ENCODE measurements around the gene CBX5. TPM values are rescaled to one million over a fixed set of nuclear protein-coding genes. Genes with fewer than 3 reads are reported as not detected.
A peak's percentile ranks its signal among the peaks of the same experiment; 100 is the strongest.
"Not testable (repeated sequence)": the region's sequence is repeated elsewhere in the genome, so short reads cannot be mapped to it uniquely, and the experiment has no call there.

The CBX5 gene
- 232 and 288 TPM in 2 replicates for total RNA-seq (ENCODE audit: low replicate concordance)

DNA sequence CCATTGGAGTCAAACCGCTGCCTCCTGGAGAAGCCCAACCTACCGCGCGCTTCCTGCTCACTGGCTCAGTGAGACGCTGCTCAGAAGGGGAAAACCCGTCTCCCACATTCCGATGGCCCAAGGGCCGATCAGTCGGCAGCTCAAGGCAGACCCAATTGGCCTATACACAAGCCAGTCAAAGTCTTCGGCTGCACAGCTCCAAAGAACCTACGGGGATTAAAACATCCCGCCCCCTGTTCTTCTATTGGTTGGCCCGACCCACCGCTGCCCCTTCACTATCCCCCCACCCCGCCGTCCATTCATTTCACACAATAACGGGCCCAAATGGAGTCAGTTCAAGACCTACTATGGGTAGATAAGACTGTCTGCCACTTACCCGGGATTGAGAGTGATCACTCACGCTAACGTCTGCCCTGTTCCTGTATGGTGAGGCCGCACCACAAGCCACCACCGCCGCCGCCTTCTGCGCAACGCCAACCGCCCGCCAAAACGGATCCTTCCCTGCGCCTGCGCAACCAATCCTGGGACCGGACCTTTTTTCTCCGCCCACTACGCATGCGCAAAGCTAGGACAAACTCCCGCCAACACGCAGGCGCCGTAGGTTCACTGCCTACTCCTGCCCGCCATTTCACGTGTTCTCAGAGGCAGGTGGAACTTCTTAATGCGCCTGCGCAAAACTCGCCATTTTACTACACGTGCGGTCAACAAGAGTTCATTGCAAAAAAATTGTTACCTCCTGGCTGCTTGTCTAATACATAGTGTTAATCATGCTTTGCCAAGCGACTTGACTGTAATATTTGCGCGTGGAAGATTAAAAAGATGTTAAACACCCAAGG, at the start of gene CBX5:
TSS of gene CBX5 (minus strand) at position 491 of the 836 bp plus-strand sequence. CDS start 22,472 bp downstream, outside the sequence.
- Mint-ChIP-seq H3K9me3 (no peaks in the 10 kb centered on the region), H3K4me1 (peaks cover 60% of the 10 kb centered on the region), H3K27me3 (ENCODE audit: insufficient read depth, low read depth) (peaks cover 3% of the 10 kb centered on the region), H3K36me3 (peaks cover 22% of the 10 kb centered on the region), H3K27ac (no peak within 1 kb of the TSS), H3K4me3 (no peak within 1 kb of the TSS)
- H2AFZ ChIP-seq (replicated peaks): peak within 1 kb of the TSS; percentile 66
- TF ChIP-seq EZH2 (IDR thresholded peaks at IDR 0.05): no peak
- peaks cover 85% of the 10 kb centered on the region for H4K20me1 ChIP-seq (ENCODE audit: low read depth)
- no peaks in the 10 kb centered on the region for H3K27me3 ChIP-seq
- peaks cover 30% of the 10 kb centered on the region for H3K36me3 ChIP-seq
- peak within 1 kb of the TSS; percentile 88 for H3K4me3 ChIP-seq
- H3K9me3 ChIP-seq (ENCODE audit: low read depth): no peaks in the 10 kb centered on the region
- H3K4me2 ChIP-seq: peak within 1 kb of the TSS; percentile 99
- peak within 1 kb of the TSS; percentile 97 for H3K9ac ChIP-seq
- H3F3A ChIP-seq (ENCODE audit: low read depth): peaks cover 70% of the 10 kb centered on the region
- peak; percentile 100 for DNase-seq (ENCODE audit: low spot score)
- peak within 1 kb of the TSS; percentile 95 for H3K27ac ChIP-seq
- H3K79me2 ChIP-seq (ENCODE audit: low read depth): peaks cover 90% of the 10 kb centered on the region
- peaks cover 46% of the 10 kb centered on the region for H3K4me1 ChIP-seq

DNA sequence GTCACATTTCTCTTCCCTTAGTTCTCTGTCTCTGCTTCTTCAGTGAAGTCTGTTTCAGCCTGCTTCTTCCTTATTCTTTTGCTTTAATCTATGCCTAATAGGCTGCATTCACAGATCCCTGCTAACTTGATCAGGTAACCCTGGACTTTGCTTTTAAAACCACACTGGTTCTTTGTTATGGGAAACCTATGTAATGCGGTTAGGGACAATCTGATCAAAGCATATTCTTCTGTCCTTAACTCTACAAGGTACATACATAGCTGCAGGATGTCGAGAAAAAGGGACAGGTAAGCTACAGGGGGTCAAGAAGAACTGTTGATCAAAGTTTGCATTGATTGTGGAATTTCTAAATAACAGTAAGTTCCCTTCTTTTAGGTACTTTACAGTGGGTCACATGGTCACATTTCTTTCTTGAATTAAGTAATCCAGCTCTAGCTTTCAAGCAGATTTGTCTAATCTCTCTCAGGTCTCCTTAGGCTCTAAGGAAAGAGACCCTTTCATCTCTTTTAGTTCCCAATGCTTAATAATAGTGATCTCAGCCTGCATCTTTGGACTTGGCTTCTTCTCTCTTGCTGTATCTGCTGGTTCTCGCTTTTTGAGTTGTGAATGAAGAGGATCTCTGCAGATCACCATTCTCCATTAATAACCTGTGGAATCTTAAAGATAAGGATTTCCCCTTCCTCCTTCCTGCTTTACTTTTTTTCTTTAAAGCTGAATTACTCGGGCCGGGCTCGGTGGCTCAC, 48.8 kb upstream of the CBX5 start:
- H3F3A ChIP-seq (ENCODE audit: low read depth): peaks cover 26% of the 10 kb centered on the region
- H3K27me3 ChIP-seq: no peaks in the 10 kb centered on the region
- peaks cover 36% of the 10 kb centered on the region for H3K4me1 Mint-ChIP-seq
- peaks cover 85% of the 10 kb centered on the region for H3K79me2 ChIP-seq (ENCODE audit: low read depth)
- TF ChIP-seq EZH2 (IDR thresholded peaks at IDR 0.05): no peak
- no peak overlapping the region for H2AFZ ChIP-seq (replicated peaks)
- H3K9me3 ChIP-seq (ENCODE audit: low read depth): no peaks in the 10 kb centered on the region
- no peak for DNase-seq (ENCODE audit: low spot score)
- H3K27ac ChIP-seq: no peak overlapping the region
- no peak overlapping the region for H3K4me2 ChIP-seq
- peaks cover 13% of the 10 kb centered on the region for H3K4me1 ChIP-seq
- no peak overlapping the region for H3K27ac Mint-ChIP-seq
- H3K36me3 Mint-ChIP-seq: peaks cover 3% of the 10 kb centered on the region
- H3K36me3 ChIP-seq: no peaks in the 10 kb centered on the region
- H3K4me3 ChIP-seq: no peak overlapping the region
- H3K9me3 Mint-ChIP-seq: no peaks in the 10 kb centered on the region
- H3K9ac ChIP-seq: no peak overlapping the region
- H3K27me3 Mint-ChIP-seq (ENCODE audit: insufficient read depth, low read depth): peaks cover 11% of the 10 kb centered on the region
- peaks cover 6% of the 10 kb centered on the region for H4K20me1 ChIP-seq (ENCODE audit: low read depth)
- H3K4me3 Mint-ChIP-seq: no peak overlapping the region

DNA sequence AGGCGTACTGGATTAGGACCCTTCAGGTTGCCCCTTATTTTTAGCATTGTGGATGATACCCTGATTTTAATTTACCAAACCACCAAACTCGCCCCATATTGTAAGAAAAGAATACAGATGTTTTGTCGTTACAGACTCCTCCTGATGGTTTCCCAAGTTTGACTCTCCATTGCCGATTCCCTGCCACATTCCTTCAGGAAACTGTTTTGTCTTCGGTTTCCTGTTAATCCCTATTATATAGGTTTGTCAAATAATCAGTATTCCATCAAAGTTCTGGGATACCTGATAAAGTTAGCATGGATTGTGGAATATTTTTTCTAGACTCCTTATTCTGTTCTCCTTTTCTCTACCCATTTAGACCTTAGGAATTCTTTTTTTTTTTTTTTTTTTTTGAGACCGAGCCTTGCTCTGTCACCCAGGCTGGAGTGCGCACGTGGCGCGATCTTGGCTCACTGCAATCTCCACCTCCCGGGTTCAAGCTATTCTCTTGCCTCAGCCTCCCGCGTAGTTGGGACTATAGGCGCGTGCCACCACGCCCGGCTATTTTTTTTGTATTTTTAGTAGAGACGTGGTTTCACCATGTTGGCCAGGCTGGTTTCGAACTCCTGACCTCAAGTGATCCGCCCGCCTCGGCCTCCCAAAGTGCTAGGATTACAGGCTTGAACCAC, 45.7 kb upstream of the CBX5 start:
- peak overlapping the region; percentile 96 for H3K27ac Mint-ChIP-seq
- peak overlapping the region; percentile 63 for H2AFZ ChIP-seq (replicated peaks)
- peak overlapping the region; percentile 76 for H3K4me3 ChIP-seq
- not testable (repeated sequence) for H3K36me3 ChIP-seq; H3K36me3 Mint-ChIP-seq; H3K27me3 ChIP-seq; DNase-seq (ENCODE audit: low spot score); H3K9me3 ChIP-seq (ENCODE audit: low read depth); H3K9me3 Mint-ChIP-seq; H4K20me1 ChIP-seq (ENCODE audit: low read depth)
- H3K9ac ChIP-seq: peak overlapping the region; percentile 89
- H3K4me1 Mint-ChIP-seq: peaks cover 35% of the 10 kb centered on the region
- peak overlapping the region; percentile 5 for H3K27ac ChIP-seq
- H3K79me2 ChIP-seq (ENCODE audit: low read depth): peaks cover 53% of the 10 kb centered on the region
- H3K4me1 ChIP-seq: peaks cover 13% of the 10 kb centered on the region
- H3K27me3 Mint-ChIP-seq (ENCODE audit: insufficient read depth, low read depth): peaks cover 11% of the 10 kb centered on the region
- H3F3A ChIP-seq (ENCODE audit: low read depth): peaks cover 22% of the 10 kb centered on the region
- H3K4me2 ChIP-seq: peak overlapping the region; percentile 81
- H3K4me3 Mint-ChIP-seq: peak overlapping the region; percentile 99

DNA sequence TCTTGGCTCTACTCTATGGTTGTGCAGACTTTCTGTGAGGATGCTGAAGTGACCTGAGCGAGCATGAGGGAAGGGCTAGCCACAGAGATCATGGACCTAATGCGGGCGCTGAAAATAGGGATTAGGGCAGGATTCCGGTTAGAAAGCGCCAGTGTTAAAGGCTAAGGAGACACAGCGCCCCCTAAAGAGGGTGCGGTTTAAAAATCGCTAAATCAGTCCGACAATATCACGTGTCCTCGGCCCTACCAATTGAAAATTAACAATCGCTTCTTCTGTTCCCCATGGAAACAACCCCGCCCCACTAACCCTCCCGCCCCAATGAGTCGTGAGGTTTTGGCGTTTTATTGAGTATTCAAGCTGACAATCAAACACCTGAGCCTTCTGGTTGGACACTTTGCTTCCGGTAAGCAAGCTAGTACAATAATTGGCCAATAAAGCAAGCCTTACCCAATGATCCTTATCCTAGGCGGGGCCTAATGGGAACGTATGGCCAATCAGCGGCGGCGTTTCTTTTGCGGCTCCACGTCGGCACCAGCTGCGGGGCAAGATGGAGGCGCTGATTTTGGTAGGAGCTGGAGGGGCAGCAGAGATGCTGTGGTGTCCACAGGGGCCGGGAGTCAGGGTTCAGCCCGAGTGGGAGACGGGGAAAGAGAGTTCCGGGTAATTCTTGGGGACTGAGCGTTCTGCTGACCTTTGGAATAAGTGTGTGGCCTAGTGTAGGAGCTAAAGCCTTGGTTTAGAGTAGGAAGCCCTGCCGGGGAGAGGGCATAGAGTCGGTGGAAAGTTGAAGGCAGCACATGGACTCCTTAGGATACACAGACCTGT, 44.9 kb upstream of the CBX5 start, which contains the start of gene COPZ1:
TSS of gene COPZ1 (plus strand) at position 515 of the 825 bp plus-strand sequence. CDS start at position 548, 33 bp downstream.
- H3K4me3 Mint-ChIP-seq: peak within 1 kb of the TSS; percentile 99
- Histone ChIP-seq H3K27ac (peak within 1 kb of the TSS; percentile 5), H3K9me3 (ENCODE audit: low read depth) (no peaks in the 10 kb centered on the region), H3K4me2 (peak within 1 kb of the TSS; percentile 81), H3K4me1 (peaks cover 11% of the 10 kb centered on the region), H3K9ac (peak within 1 kb of the TSS; percentile 89), H4K20me1 (ENCODE audit: low read depth) (no peaks in the 10 kb centered on the region), H3K4me3 (peak within 1 kb of the TSS; percentile 76), H3K79me2 (ENCODE audit: low read depth) (peaks cover 46% of the 10 kb centered on the region), H3K36me3 (no peaks in the 10 kb centered on the region), H2AFZ (replicated peaks) (peak within 1 kb of the TSS; percentile 98), H3F3A (ENCODE audit: low read depth) (peaks cover 22% of the 10 kb centered on the region), H3K27me3 (no peaks in the 10 kb centered on the region)
- H3K36me3 Mint-ChIP-seq: peaks cover 3% of the 10 kb centered on the region
- H3K9me3 Mint-ChIP-seq: no peaks in the 10 kb centered on the region
- TF ChIP-seq, protein P1, sequence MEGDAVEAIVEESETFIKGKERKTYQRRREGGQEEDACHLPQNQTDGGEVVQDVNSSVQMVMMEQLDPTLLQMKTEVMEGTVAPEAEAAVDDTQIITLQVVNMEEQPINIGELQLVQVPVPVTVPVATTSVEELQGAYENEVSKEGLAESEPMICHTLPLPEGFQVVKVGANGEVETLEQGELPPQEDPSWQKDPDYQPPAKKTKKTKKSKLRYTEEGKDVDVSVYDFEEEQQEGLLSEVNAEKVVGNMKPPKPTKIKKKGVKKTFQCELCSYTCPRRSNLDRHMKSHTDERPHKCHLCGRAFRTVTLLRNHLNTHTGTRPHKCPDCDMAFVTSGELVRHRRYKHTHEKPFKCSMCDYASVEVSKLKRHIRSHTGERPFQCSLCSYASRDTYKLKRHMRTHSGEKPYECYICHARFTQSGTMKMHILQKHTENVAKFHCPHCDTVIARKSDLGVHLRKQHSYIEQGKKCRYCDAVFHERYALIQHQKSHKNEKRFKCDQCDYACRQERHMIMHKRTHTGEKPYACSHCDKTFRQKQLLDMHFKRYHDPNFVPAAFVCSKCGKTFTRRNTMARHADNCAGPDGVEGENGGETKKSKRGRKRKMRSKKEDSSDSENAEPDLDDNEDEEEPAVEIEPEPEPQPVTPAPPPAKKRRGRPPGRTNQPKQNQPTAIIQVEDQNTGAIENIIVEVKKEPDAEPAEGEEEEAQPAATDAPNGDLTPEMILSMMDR (IDR thresholded peaks at IDR 0.05): peak; percentile 84
- TF ChIP-seq EZH2phosphoT487 (IDR thresholded peaks at IDR 0.05): no peak
- H3K27me3 Mint-ChIP-seq (ENCODE audit: insufficient read depth, low read depth): peaks cover 7% of the 10 kb centered on the region
- peak; percentile 99 for DNase-seq (ENCODE audit: low spot score)
- H3K4me1 Mint-ChIP-seq: peaks cover 31% of the 10 kb centered on the region
- H3K27ac Mint-ChIP-seq: peak within 1 kb of the TSS; percentile 96

All from neural progenitor cell (in vitro differentiated cells).